Peyer's patch (tissue), 4 donors: Measurements from ENCODE around the gene BICD1.

Experiments used
- POLR2A ChIP-seq, 2 donors: fragments of 450-650 bp; IDR thresholded peaks; one replicate each; pipeline ENCODE4 v1.5.1; 2017; ENCODE audit warnings: antibody characterized with exemption in 2 of 2, mild to moderate bottlenecking in 2 of 2, moderate library complexity in 2 of 2
- TF ChIP-seq, protein P1 (sequence below), 6 experiments: fragments of 450-650 bp in 4 of 6; fragments of 200-600 bp in 2 of 6; sonication (generic) in 1 of 6; IDR thresholded peaks; one replicate each; pipeline ENCODE4 v1.5.1; 2017 to 2019; ENCODE audit warnings: antibody characterized with exemption in 6 of 6, mild to moderate bottlenecking in 3 of 6, moderate library complexity in 1 of 6

DNA sequence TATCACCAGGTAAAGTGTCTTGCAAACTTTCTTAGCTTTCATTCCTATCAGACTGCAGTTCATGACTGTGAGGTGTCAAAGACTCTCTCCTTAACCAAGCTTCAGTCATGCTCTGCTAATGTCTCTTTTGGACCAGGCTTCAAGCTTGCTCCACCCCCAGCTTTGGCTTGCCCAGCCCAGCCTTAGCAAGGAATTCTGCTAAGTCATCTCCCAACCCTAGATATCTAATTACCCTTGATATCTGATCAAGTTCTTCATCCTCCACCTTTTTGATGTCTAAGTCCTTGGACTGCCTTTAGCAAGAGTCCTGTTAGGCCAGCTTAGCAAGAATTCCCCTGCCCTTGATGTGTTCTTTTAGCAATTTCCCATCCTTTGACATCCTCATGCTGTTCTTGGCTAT lies 183.8 kb downstream of the BICD1 start:
- TF ChIP-seq, protein P1, sequence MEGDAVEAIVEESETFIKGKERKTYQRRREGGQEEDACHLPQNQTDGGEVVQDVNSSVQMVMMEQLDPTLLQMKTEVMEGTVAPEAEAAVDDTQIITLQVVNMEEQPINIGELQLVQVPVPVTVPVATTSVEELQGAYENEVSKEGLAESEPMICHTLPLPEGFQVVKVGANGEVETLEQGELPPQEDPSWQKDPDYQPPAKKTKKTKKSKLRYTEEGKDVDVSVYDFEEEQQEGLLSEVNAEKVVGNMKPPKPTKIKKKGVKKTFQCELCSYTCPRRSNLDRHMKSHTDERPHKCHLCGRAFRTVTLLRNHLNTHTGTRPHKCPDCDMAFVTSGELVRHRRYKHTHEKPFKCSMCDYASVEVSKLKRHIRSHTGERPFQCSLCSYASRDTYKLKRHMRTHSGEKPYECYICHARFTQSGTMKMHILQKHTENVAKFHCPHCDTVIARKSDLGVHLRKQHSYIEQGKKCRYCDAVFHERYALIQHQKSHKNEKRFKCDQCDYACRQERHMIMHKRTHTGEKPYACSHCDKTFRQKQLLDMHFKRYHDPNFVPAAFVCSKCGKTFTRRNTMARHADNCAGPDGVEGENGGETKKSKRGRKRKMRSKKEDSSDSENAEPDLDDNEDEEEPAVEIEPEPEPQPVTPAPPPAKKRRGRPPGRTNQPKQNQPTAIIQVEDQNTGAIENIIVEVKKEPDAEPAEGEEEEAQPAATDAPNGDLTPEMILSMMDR (IDR thresholded peaks at IDR 0.05): no peak
- TF ChIP-seq POLR2A (IDR thresholded peaks at IDR 0.05): no peak
